Fibroblast of lung (primary cell): Measurements from ENCODE around the gene VGLL1. TPM values are rescaled to one million over a fixed set of nuclear protein-coding genes. Genes with fewer than 3 reads are reported as not detected.

Experiments
- DNase-seq, 2 donors: peaks; one replicate each; pipeline versions ENCODE4 v3.0.0 to v3.0.0-alpha.2; 2010; ENCODE audit warnings: low read depth in 2 of 2
- H2AFZ ChIP-seq: 2 replicates; pipeline ENCODE4 v1.5.1; 2012; ENCODE audit warnings: low read length, control low read depth, inconsistent platforms
- H3K27ac ChIP-seq: 2 replicates; pipeline ENCODE4 v1.5.1; 2011; ENCODE audit warnings: low read length, control low read depth; ENCODE audit not compliant: insufficient read depth
- H3K27me3 ChIP-seq: 2 replicates; pipeline ENCODE4 v1.5.1; 2011; ENCODE audit warnings: mild to moderate bottlenecking, low read length; ENCODE audit not compliant: control insufficient read depth, insufficient read depth
- H3K36me3 ChIP-seq: 2 replicates; pipeline ENCODE4 v1.5.1; 2011; ENCODE audit warnings: low read length; ENCODE audit not compliant: control insufficient read depth, insufficient read depth
- H3K4me1 ChIP-seq: 2 replicates; pipeline ENCODE4 v1.5.1; 2011; ENCODE audit warnings: low read length; ENCODE audit not compliant: control insufficient read depth, insufficient read depth; ENCODE audit errors: extremely low read depth
- H3K4me2 ChIP-seq: 2 replicates; pipeline ENCODE4 v1.5.1; 2011; ENCODE audit warnings: low read length, control low read depth; ENCODE audit not compliant: insufficient read depth; ENCODE audit errors: extremely low read depth
- H3K4me3 ChIP-seq, 4 experiments: fragments of 200-600 bp in 1 of 4; sonication (generic) in 1 of 4; replicated peaks in 1 of 4; 2 replicates each; pipeline ENCODE4 v1.5.1; 2011 to 2016; ENCODE audit warnings: low read length in 4 of 4, low read depth in 3 of 4, mild to moderate bottlenecking in 3 of 4, control low read depth in 2 of 4, inconsistent platforms in 1 of 4, mixed read lengths in 1 of 4; ENCODE audit not compliant: insufficient read depth in 1 of 4; ENCODE audit errors: control extremely low read depth in 1 of 4
- H3K79me2 ChIP-seq: 2 replicates; pipeline ENCODE4 v1.5.1; 2012; ENCODE audit warnings: mild to moderate bottlenecking, low read length, inconsistent platforms; ENCODE audit not compliant: control insufficient read depth, insufficient read depth
- H3K9ac ChIP-seq: 2 replicates; pipeline ENCODE4 v1.5.1; 2011; ENCODE audit warnings: mild to moderate bottlenecking, low read length, control low read depth; ENCODE audit not compliant: insufficient read depth
- H3K9me3 ChIP-seq: 2 replicates; pipeline ENCODE4 v1.5.1; 2012; ENCODE audit warnings: low read depth, low read length; ENCODE audit not compliant: control insufficient read depth, insufficient read depth
- H4K20me1 ChIP-seq: 2 replicates; pipeline ENCODE4 v1.5.1; 2011; ENCODE audit warnings: low read length; ENCODE audit not compliant: control insufficient read depth, insufficient read depth; ENCODE audit errors: extremely low read depth
- EZH2 ChIP-seq: IDR thresholded peaks from 2 replicates; pipeline ENCODE4 v1.5.1; 2012; ENCODE audit warnings: low read length, control low read depth, mild to moderate bottlenecking; ENCODE audit errors: missing control alignments
- polyA plus RNA-seq, 2 donors: library from polyadenylated mRNA; depleted of rRNA in 1 of 2; stranded (reverse) in 1 of 2; unstranded in 1 of 2; fragments of >200 nt; gene quantifications; 2 replicates each; pipeline ENCODE4 v1.2.1, GENCODE V29; 2011 to 2012; ENCODE audit warnings: missing spikeins in 1 of 2
- total RNA-seq: library from RNA; depleted of rRNA; stranded (reverse); fragments of >200 nt; gene quantifications from 2 replicates; pipeline ENCODE4 v1.2.1, GENCODE V29; 2014
- TF ChIP-seq, protein P1 (sequence below), 2 donors: IDR thresholded peaks in 1 of 2; conservative IDR thresholded peaks in 1 of 2; 1 replicate in 1 of 2; 2 replicates in 1 of 2; pipeline ENCODE4 v1.5.1; 2011 to 2012; ENCODE audit warnings: low read length in 2 of 2, control low read depth in 1 of 2, inconsistent platforms in 1 of 2, low read depth in 1 of 2, mild to moderate bottlenecking in 1 of 2

The VGLL1 gene
- total and polyA plus RNA-seq, 2 donors (not counting 1 experiment from before 2014, with no cell fraction given) = not detected

DNA sequence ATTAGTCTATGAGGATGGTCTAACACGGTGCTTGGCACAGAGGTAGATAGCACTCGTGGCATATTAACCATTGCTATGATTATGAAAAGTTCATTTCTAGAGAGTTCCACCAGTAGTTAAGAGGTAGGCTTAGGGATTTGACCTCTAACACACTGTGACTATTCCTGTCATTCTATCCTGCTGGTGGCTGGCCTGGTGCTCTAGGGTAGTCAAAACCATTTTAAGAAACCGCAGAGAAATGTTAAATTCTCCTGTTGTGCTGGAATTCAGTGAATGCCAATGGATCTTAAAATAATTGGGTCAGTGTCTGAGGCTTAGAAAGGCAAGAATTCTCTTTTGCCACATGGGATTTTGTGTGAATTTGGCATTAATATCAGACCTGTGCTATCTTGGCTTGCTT is 53.9 kb downstream of the VGLL1 start:
- no peak overlapping the region for H3K27ac ChIP-seq
- H3K36me3 ChIP-seq = no peaks in the 10 kb centered on the region
- no peak overlapping the region for H3K9ac ChIP-seq
- H3K4me3 ChIP-seq = no peak overlapping the region
- no peaks in the 10 kb centered on the region for H3K27me3 ChIP-seq
- no peaks in the 10 kb centered on the region for H3K79me2 ChIP-seq
- no peaks in the 10 kb centered on the region for H3K4me1 ChIP-seq
- no peak overlapping the region for H3K4me2 ChIP-seq
- H2AFZ ChIP-seq = no peak overlapping the region
- no peak for DNase-seq
- H4K20me1 ChIP-seq = no peaks in the 10 kb centered on the region
- no peak for TF ChIP-seq EZH2
- TF ChIP-seq, protein P1, sequence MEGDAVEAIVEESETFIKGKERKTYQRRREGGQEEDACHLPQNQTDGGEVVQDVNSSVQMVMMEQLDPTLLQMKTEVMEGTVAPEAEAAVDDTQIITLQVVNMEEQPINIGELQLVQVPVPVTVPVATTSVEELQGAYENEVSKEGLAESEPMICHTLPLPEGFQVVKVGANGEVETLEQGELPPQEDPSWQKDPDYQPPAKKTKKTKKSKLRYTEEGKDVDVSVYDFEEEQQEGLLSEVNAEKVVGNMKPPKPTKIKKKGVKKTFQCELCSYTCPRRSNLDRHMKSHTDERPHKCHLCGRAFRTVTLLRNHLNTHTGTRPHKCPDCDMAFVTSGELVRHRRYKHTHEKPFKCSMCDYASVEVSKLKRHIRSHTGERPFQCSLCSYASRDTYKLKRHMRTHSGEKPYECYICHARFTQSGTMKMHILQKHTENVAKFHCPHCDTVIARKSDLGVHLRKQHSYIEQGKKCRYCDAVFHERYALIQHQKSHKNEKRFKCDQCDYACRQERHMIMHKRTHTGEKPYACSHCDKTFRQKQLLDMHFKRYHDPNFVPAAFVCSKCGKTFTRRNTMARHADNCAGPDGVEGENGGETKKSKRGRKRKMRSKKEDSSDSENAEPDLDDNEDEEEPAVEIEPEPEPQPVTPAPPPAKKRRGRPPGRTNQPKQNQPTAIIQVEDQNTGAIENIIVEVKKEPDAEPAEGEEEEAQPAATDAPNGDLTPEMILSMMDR (conservative IDR thresholded peaks at IDR 0.05 in 1 of 2, IDR thresholded peaks at IDR 0.05 in 1 of 2; ENCODE audit: low read depth in 1 of 2, low read length in 2 of 2) = no peak
- H3K9me3 ChIP-seq = no peaks in the 10 kb centered on the region

DNA sequence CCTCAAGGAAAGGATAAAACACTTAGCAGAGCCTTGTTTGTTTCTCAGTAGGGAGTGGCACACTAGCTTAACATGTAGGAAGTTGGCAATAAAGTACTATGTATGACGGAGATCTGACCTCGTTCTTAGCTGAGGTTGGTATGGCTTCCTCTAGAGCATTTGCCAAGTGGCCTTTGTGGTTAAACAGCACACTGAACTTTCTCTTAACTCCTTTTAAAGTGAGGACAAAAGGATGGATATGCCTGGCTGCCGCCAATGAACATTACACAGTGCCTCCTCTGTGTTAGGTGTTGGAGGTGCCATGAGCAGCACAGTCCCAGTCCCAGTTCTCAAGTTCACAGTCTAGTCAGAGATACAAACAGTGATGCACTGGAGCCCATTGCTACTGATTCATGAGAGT is 54.4 kb downstream of the VGLL1 start:
- Histone ChIP-seq H3K9ac (no peak overlapping the region), H3K79me2 (no peaks in the 10 kb centered on the region), H3K27ac (no peak overlapping the region), H3K4me1 (no peaks in the 10 kb centered on the region), H3K4me3 (no peak overlapping the region), H3K9me3 (no peaks in the 10 kb centered on the region), H2AFZ (no peak overlapping the region), H3K27me3 (no peaks in the 10 kb centered on the region), H3K36me3 (no peaks in the 10 kb centered on the region), H3K4me2 (no peak overlapping the region), H4K20me1 (no peaks in the 10 kb centered on the region)
- peak in 1 of 2 donors; percentile 18 for DNase-seq
- TF ChIP-seq, protein P1 (conservative IDR thresholded peaks at IDR 0.05 in 1 of 2, IDR thresholded peaks at IDR 0.05 in 1 of 2; ENCODE audit: low read depth in 1 of 2, low read length in 2 of 2) = no peak
- no peak for TF ChIP-seq EZH2

DNA sequence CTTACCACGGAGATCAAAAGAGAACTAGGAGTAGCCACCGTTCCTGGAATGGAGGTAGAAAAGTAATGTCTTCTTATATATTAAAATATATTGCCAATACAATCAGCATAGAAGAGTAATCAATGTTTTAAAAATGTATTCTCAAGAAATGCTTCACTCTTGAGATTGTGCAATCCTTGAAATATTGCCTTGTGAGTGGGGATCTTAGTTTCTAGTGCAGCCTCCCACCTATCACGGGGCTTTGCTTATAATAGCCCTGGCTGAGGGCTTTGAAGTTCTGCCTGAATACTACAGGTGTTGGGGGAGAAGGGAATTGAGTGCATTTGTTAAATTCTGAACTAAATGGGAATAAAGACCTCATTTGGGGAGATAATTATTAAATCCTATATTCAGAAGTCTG is 55.5 kb downstream of the VGLL1 start:
- H3K9ac ChIP-seq = no peak overlapping the region
- no peak for TF ChIP-seq EZH2
- TF ChIP-seq, protein P1 (conservative IDR thresholded peaks at IDR 0.05 in 1 of 2, IDR thresholded peaks at IDR 0.05 in 1 of 2; ENCODE audit: low read depth in 1 of 2, low read length in 2 of 2) = no peak
- H3K79me2 ChIP-seq = no peaks in the 10 kb centered on the region
- DNase-seq = no peak
- no peaks in the 10 kb centered on the region for H4K20me1 ChIP-seq
- no peaks in the 10 kb centered on the region for H3K36me3 ChIP-seq
- H3K4me1 ChIP-seq = no peaks in the 10 kb centered on the region
- H3K9me3 ChIP-seq = no peaks in the 10 kb centered on the region
- H2AFZ ChIP-seq = no peak overlapping the region
- H3K27me3 ChIP-seq = no peaks in the 10 kb centered on the region
- H3K4me2 ChIP-seq = no peak overlapping the region
- no peak overlapping the region for H3K4me3 ChIP-seq
- no peak overlapping the region for H3K27ac ChIP-seq
